Liver (tissue), 3 donors: ENCODE data around the gene ECSCR.

Experiments used
- ATF3 ChIP-seq: IDR thresholded peaks from 2 replicates; pipeline ENCODE4 v1.6.1; 2016; ENCODE audit warnings: antibody characterized with exemption
- CTCF ChIP-seq: fragments of 150-350 bp; IDR thresholded peaks from 2 replicates; pipeline ENCODE4 v1.5.1; 2017; ENCODE audit warnings: improper control_type of control experiment, low read depth, low read length; ENCODE audit not compliant: missing input control
- GABPA ChIP-seq, 2 donors: IDR thresholded peaks in 1 of 2; conservative IDR thresholded peaks in 1 of 2; 2 replicates each; pipeline ENCODE4 v1.6.1; 2016; ENCODE audit warnings: antibody characterized with exemption in 2 of 2, mild to moderate bottlenecking in 1 of 2, moderate library complexity in 1 of 2
- HNF4A ChIP-seq, 2 donors: conservative IDR thresholded peaks; 2 replicates each; pipeline ENCODE4 v1.6.1; 2016; ENCODE audit warnings: antibody characterized with exemption in 2 of 2, mild to moderate bottlenecking in 2 of 2
- JUND ChIP-seq, 2 donors: IDR thresholded peaks; 2 replicates each; pipeline ENCODE4 v1.6.1; 2016; ENCODE audit warnings: antibody characterized with exemption in 2 of 2
- MAX ChIP-seq: IDR thresholded peaks from 2 replicates; pipeline ENCODE4 v1.6.1; 2016; ENCODE audit warnings: antibody characterized with exemption
- NR2F2 ChIP-seq: IDR thresholded peaks from 2 replicates; pipeline ENCODE4 v1.6.1; 2016; ENCODE audit warnings: antibody characterized with exemption
- RAD21 ChIP-seq, 2 donors: IDR thresholded peaks; 2 replicates each; pipeline ENCODE4 v1.6.1; 2016; ENCODE audit warnings: antibody characterized with exemption in 2 of 2, mild to moderate bottlenecking in 2 of 2
- REST ChIP-seq: IDR thresholded peaks from 2 replicates; pipeline ENCODE4 v1.6.1; 2016; ENCODE audit warnings: antibody characterized with exemption, mild to moderate bottlenecking
- SP1 ChIP-seq: IDR thresholded peaks from 2 replicates; pipeline ENCODE4 v1.6.1; 2018; ENCODE audit warnings: antibody characterized with exemption, mild to moderate bottlenecking
- TAF1 ChIP-seq: conservative IDR thresholded peaks from 2 replicates; pipeline ENCODE4 v1.6.1; 2016; ENCODE audit warnings: antibody characterized with exemption, mild to moderate bottlenecking
- ZBTB33 ChIP-seq: IDR thresholded peaks from 2 replicates; pipeline ENCODE4 v1.6.1; 2016; ENCODE audit warnings: antibody characterized with exemption
- donor health status: healthy.
- donor health status: healthy.

- no peak for TF ChIP-seq JUND (IDR thresholded peaks at IDR 0.05)
- TF ChIP-seq CTCF: no peak
- no peak for TF ChIP-seq GABPA (IDR thresholded peaks at IDR 0.05 in 1 of 2, conservative IDR thresholded peaks at IDR 0.05 in 1 of 2)
- no peak for TF ChIP-seq TAF1
- no peak for TF ChIP-seq REST
- no peak for TF ChIP-seq MAX
- TF ChIP-seq HNF4A (conservative IDR thresholded peaks at IDR 0.05): no peak
- no peak for TF ChIP-seq NR2F2
- TF ChIP-seq ZBTB33: no peak
- no peak for TF ChIP-seq ATF3
- no peak for TF ChIP-seq RAD21 (IDR thresholded peaks at IDR 0.05)
- no peak for TF ChIP-seq SP1
Measured at GRCh38 chr5:139413153-139413552, 49.4 kb downstream of the ECSCR start.
